Psoas muscle (tissue), 8 donors: ENCODE measurements around the gene SLC25A13. TPM values are rescaled to one million over a fixed set of nuclear protein-coding genes. Genes with fewer than 3 reads are reported as not detected.

Experiments
- ATAC-seq, 4 donors: fragments of 200-7000 bp; cut with Tn5 transposase; one replicate each; pipeline ENCODE4 v1.9.1; 2020; ENCODE audit warnings: moderate library complexity in 3 of 4, mild to moderate bottlenecking in 2 of 4
- DNase-seq, 2 donors: peaks; one replicate each; pipeline ENCODE4 v3.0.0-alpha.2; 2020
- H3K27ac ChIP-seq: fragments of 200-600 bp; one replicate; pipeline ENCODE4 v1.8.0; 2022
- H3K27me3 ChIP-seq, 3 donors: fragments of 200-600 bp in 1 of 3; one replicate each; pipeline versions ENCODE4 v1.6.1 to v1.8.0; 2013 to 2022; ENCODE audit warnings: low read length in 2 of 3, mild to moderate bottlenecking in 2 of 3, moderate library complexity in 1 of 3; ENCODE audit not compliant: insufficient read depth in 3 of 3
- H3K36me3 ChIP-seq, 2 donors: fragments of 200-600 bp in 1 of 2; one replicate each; pipeline versions ENCODE4 v1.6.1 to v1.8.0; 2013 to 2022; ENCODE audit warnings: low read depth in 1 of 2, mild to moderate bottlenecking in 1 of 2, moderate library complexity in 1 of 2; ENCODE audit not compliant: insufficient read depth in 1 of 2
- H3K4me1 ChIP-seq: fragments of 200-600 bp; one replicate; pipeline ENCODE4 v1.8.0; 2022
- H3K4me3 ChIP-seq: fragments of 200-600 bp; one replicate; pipeline ENCODE4 v1.8.0; 2022; ENCODE audit warnings: mild to moderate bottlenecking
- H3K9me3 ChIP-seq: fragments of 200-600 bp; one replicate; pipeline ENCODE4 v1.8.0; 2022
- CTCF ChIP-seq: fragments of 200-600 bp; IDR thresholded peaks from one replicate; pipeline ENCODE4 v1.8.0; 2022; ENCODE audit warnings: antibody characterized with exemption
- WGBS, 3 donors: extraction: QIAGEN DNeasy Blood & Tissue Kit; methylation state at CpG; one replicate each; pipeline versions ENCODE4 v1.1.6 to v1.1.7; 2013; 5-methylcytosine and 5-hydroxymethylcytosine counted together
- intact Hi-C, 2 donors: fragments of 100-400 bp; cut with DNase I; formaldehyde crosslinking; loops; one replicate each; pipeline versions ENCODE4 v1.11.0 to v1.14.2; 2022
- polyA plus RNA-seq, 3 donors: library from polyadenylated mRNA; stranded (reverse); fragments of 200-250 nt; gene quantifications; one replicate each; pipeline ENCODE4 v1.2.3, GENCODE V29; 2013
- total RNA-seq, 4 donors: library from RNA; stranded (reverse); fragmentation: NEBNext Ultra II Directional in 2 of 4; extraction: Animal tissue kit (Norgen Biotek cat#: 25700) in 2 of 4; gene quantifications; one replicate each; pipeline versions ENCODE4 v1.2.1 to v1.2.4, GENCODE V29; 2021 to 2023
- donor health status: healthy with polysubstance abuse.
- donor health status: DM: no; HTN: no; CAD: no; lungs with moderate emphysema.
- donor health status: Bipolar disorder and iron deficiency.
- donor health status: healthy.
- donor health status: DM: yes; HTN: yes; CAD: no.
- donor health status: DM: no; HTN: no; CAD: no.
- donor health status: DM: no; HTN: no; CAD: no.
- donor health status: DM: yes; HTN: yes; CAD: no.

SLC25A13 gene
- total and polyA plus RNA-seq, 7 donors = 3.3 to 31.6 (median 9.0) TPM

GRCh38 chr7:96319439-96319838 is 2.5 kb downstream of the SLC25A13 start:
- H3K27me3 ChIP-seq = no peaks in the 10 kb centered on the region
- DNase-seq = no peak
- ATAC-seq = no peak
- H3K36me3 ChIP-seq = no peaks in the 10 kb centered on the region
- no peak for TF ChIP-seq CTCF
- no peak overlapping the region for H3K4me3 ChIP-seq
- H3K9me3 ChIP-seq = no peaks in the 10 kb centered on the region
- intact Hi-C loops = no loop called here
- no peak overlapping the region for H3K27ac ChIP-seq
- H3K4me1 ChIP-seq = peaks cover 52% of the 10 kb centered on the region

- WGBS, 3 donors = 67 to 76% (median 69%) methylated on average over 8 of the region's 8 CpGs
- DNase-seq (no peak), ATAC-seq (no peak)
- no peaks in the 10 kb centered on the region for H3K9me3 ChIP-seq
- TF ChIP-seq CTCF = no peak
- H3K36me3 ChIP-seq = no peaks in the 10 kb centered on the region
- no peak overlapping the region for H3K4me3 ChIP-seq
- H3K27me3 ChIP-seq = no peaks in the 10 kb centered on the region
- H3K4me1 ChIP-seq = peaks cover 63% of the 10 kb centered on the region
- H3K27ac ChIP-seq = no peak overlapping the region
- intact Hi-C loops = no loop called here
These were observed 4.9 kb downstream of the SLC25A13 start for GRCh38 chr7:96316949-96317348.

GRCh38 chr7:96315125-96315512 is 6.8 kb downstream of the SLC25A13 start:
- Histone ChIP-seq H3K4me3 (no peak overlapping the region), H3K36me3 (no peaks in the 10 kb centered on the region), H3K4me1 (peaks cover 72% of the 10 kb centered on the region), H3K27ac (peak overlapping the region; percentile 51), H3K9me3 (no peaks in the 10 kb centered on the region), H3K27me3 (no peaks in the 10 kb centered on the region)
- DNase-seq = no peak
- TF ChIP-seq CTCF = no peak
- intact Hi-C loops = no loop called here
- peak in 2 of 4 donors; percentile 38 to 56 for ATAC-seq

GRCh38 chr7:96314402-96315124 is 7.3 kb downstream of the SLC25A13 start:
- ATAC-seq (peak in 1 of 4 donors; percentile 46), DNase-seq (no peak)
- H3K9me3 ChIP-seq = no peaks in the 10 kb centered on the region
- H3K36me3 ChIP-seq = no peaks in the 10 kb centered on the region
- intact Hi-C loops = no loop called here
- no peak for TF ChIP-seq CTCF
- H3K27ac ChIP-seq = no peak overlapping the region
- WGBS, 3 donors = 87 to 88% (median 88%) methylated on average over 4 of the region's 4 CpGs
- peaks cover 71% of the 10 kb centered on the region for H3K4me1 ChIP-seq
- H3K27me3 ChIP-seq = no peaks in the 10 kb centered on the region
- no peak overlapping the region for H3K4me3 ChIP-seq

- ATAC-seq (no peak), DNase-seq (no peak)
- 58 to 88% (median 61%) methylated on average over 3 of the region's 3 CpGs for WGBS, 3 donors
- H3K9me3 ChIP-seq = no peaks in the 10 kb centered on the region
- intact Hi-C loops = no loop called here
- no peak overlapping the region for H3K27ac ChIP-seq
- TF ChIP-seq CTCF = no peak
- no peaks in the 10 kb centered on the region for H3K27me3 ChIP-seq
- no peak overlapping the region for H3K4me3 ChIP-seq
- peaks cover 71% of the 10 kb centered on the region for H3K4me1 ChIP-seq
- no peaks in the 10 kb centered on the region for H3K36me3 ChIP-seq
These were observed 8.0 kb downstream of the SLC25A13 start for GRCh38 chr7:96313940-96314339.
